Prostate gland (tissue), 2 donors: Measurements from ENCODE around the gene CTSC.

Source experiments
- CTCF ChIP-seq, 4 experiments: fragments of 200-600 bp in 2 of 4; fragments of 450-650 bp in 2 of 4; sonication (generic) in 2 of 4; IDR thresholded peaks; 1 replicate in 3 of 4; 2 replicates in 1 of 4; pipeline ENCODE4 v1.5.1; 2016 to 2019; ENCODE audit warnings: antibody characterized with exemption in 4 of 4, mild to moderate bottlenecking in 2 of 4, moderate library complexity in 2 of 4
- POLR2A ChIP-seq: fragments of 450-650 bp; IDR thresholded peaks from one replicate; pipeline ENCODE4 v1.6.1; 2016; ENCODE audit warnings: antibody characterized with exemption, mild to moderate bottlenecking
- POLR2AphosphoS5 ChIP-seq: sonication (generic); formaldehyde crosslinking; IDR thresholded peaks from one replicate; pipeline ENCODE4 v1.6.1; 2017; ENCODE audit warnings: antibody characterized with exemption

GRCh38 chr11:88337181-88337986 is at the start of gene CTSC:
- peak in 1 of 4 experiments; percentile 18 for TF ChIP-seq CTCF (IDR thresholded peaks at IDR 0.05)
- TF ChIP-seq POLR2A, result peak; percentile 59
- peak; percentile 65 for TF ChIP-seq POLR2AphosphoS5
